ENCODE results near the gene TMEM183A. TPM values are rescaled to one million over a fixed set of nuclear protein-coding genes. Genes with fewer than 3 reads are reported as not detected.

Gene TMEM183A
- total RNA-seq, 3 donors from 2014 or later, result 85.9 to 113 (median 94.1) TPM

- intact Hi-C loops (cut with DNase I; ENCODE audit: low total_unique reads), result no loop called here
- Histone ChIP-seq H3K4me1 (peaks cover 0 to 9% of the 10 kb centered on the region in 2 donors), H3K36me3 (no peaks in the 10 kb centered on the region), H3K9me3 (no peaks in the 10 kb centered on the region), H3K4me3 (peak overlapping the region; percentile 65 to 99 (median 90)), H3K27ac (peak overlapping the region; percentile 96 to 98), H3K27me3 (no peaks in the 10 kb centered on the region)
- no peak for DNase-seq (ENCODE audit: low spot score in 2 of 2)
- TF ChIP-seq POLR2AphosphoS5 (IDR thresholded peaks at IDR 0.05) (no peak), POLR2A (IDR thresholded peaks at IDR 0.05) (no peak), CTCF (IDR thresholded peaks at IDR 0.05) (peak in 1 of 3 donors; percentile 8)
Observed at GRCh38 chr1:202967684-202968281, 39.4 kb upstream of the TMEM183A start.

- H3K9me3 ChIP-seq, result no peaks in the 10 kb centered on the region
- no peaks in the 10 kb centered on the region for H3K27me3 ChIP-seq
- peaks cover 0 to 9% of the 10 kb centered on the region in 2 donors for H3K4me1 ChIP-seq
- DNase-seq (ENCODE audit: low spot score in 2 of 2), result no peak
- no peak overlapping the region for H3K4me3 ChIP-seq
- no peak for TF ChIP-seq POLR2A (IDR thresholded peaks at IDR 0.05)
- no peak for TF ChIP-seq CTCF (IDR thresholded peaks at IDR 0.05)
- TF ChIP-seq POLR2AphosphoS5 (IDR thresholded peaks at IDR 0.05), result no peak
- no peaks in the 10 kb centered on the region for H3K36me3 ChIP-seq
- H3K27ac ChIP-seq, result peak overlapping the region in 1 of 2 donors; percentile 25
- intact Hi-C loops (cut with DNase I; ENCODE audit: low total_unique reads), result no loop called here
Observed at GRCh38 chr1:202968351-202968750, 38.8 kb upstream of the TMEM183A start.

- H3K36me3 ChIP-seq, result no peaks in the 10 kb centered on the region
- peak overlapping the region; percentile 7 to 25 for H3K27ac ChIP-seq
- no peaks in the 10 kb centered on the region for H3K27me3 ChIP-seq
- H3K9me3 ChIP-seq, result no peaks in the 10 kb centered on the region
- peaks cover 0 to 9% of the 10 kb centered on the region in 2 donors for H3K4me1 ChIP-seq
- intact Hi-C loops (cut with DNase I; ENCODE audit: low total_unique reads), result no loop called here
- H3K4me3 ChIP-seq, result no peak overlapping the region
- DNase-seq (ENCODE audit: low spot score in 2 of 2), result peak in 1 of 2 donors; percentile 33
- TF ChIP-seq POLR2A (IDR thresholded peaks at IDR 0.05) (no peak), POLR2AphosphoS5 (IDR thresholded peaks at IDR 0.05) (peak in 1 of 3 donors; percentile 18), CTCF (IDR thresholded peaks at IDR 0.05) (peak; percentile 66 to 75 (median 69))
Observed at GRCh38 chr1:202968895-202969295, 38.3 kb upstream of the TMEM183A start.

GRCh38 chr1:202972046-202972445 lies 35.1 kb upstream of the TMEM183A start:
- Histone ChIP-seq H3K4me1 (no peaks in the 10 kb centered on the region), H3K27me3 (no peaks in the 10 kb centered on the region), H3K27ac (no peak overlapping the region), H3K36me3 (no peaks in the 10 kb centered on the region), H3K4me3 (no peak overlapping the region), H3K9me3 (no peaks in the 10 kb centered on the region)
- no peak for DNase-seq (ENCODE audit: low spot score in 2 of 2)
- TF ChIP-seq POLR2A (IDR thresholded peaks at IDR 0.05) (no peak), POLR2AphosphoS5 (IDR thresholded peaks at IDR 0.05) (no peak), CTCF (IDR thresholded peaks at IDR 0.05) (no peak)
- intact Hi-C loops (cut with DNase I; ENCODE audit: low total_unique reads), result no loop called here

GRCh38 chr1:202974856-202975255 lies 32.3 kb upstream of the TMEM183A start:
- H3K27ac ChIP-seq, result no peak overlapping the region
- no peaks in the 10 kb centered on the region for H3K9me3 ChIP-seq
- DNase-seq (ENCODE audit: low spot score in 2 of 2), result no peak
- H3K27me3 ChIP-seq, result no peaks in the 10 kb centered on the region
- intact Hi-C loops (cut with DNase I; ENCODE audit: low total_unique reads), result no loop called here
- no peaks in the 10 kb centered on the region for H3K36me3 ChIP-seq
- no peak overlapping the region for H3K4me3 ChIP-seq
- H3K4me1 ChIP-seq, result no peaks in the 10 kb centered on the region
- TF ChIP-seq POLR2A (IDR thresholded peaks at IDR 0.05), result no peak
- TF ChIP-seq CTCF (IDR thresholded peaks at IDR 0.05), result no peak
- no peak for TF ChIP-seq POLR2AphosphoS5 (IDR thresholded peaks at IDR 0.05)

Measured in breast epithelium (tissue), 4 donors.